ENCODE results near the gene SOHLH2. TPM values are rescaled to one million over a fixed set of nuclear protein-coding genes. Genes with fewer than 3 reads are reported as not detected.

The SOHLH2 gene
- total RNA-seq, 1 experiment from 2014 or later, result not detected

GRCh38 chr13:36131931-36132297, 82.4 kb downstream of the SOHLH2 start:
- no peak for DNase-seq (ENCODE audit: low spot score)

GRCh38 chr13:36131222-36131930, 83.0 kb downstream of the SOHLH2 start, which contains the start of gene DCLK1:
Gene DCLK1 (minus strand): TSS chr13:36131382.
- DNase-seq (ENCODE audit: low spot score), result no peak

- DNase-seq (ENCODE audit: low spot score), result no peak
These were observed 83.7 kb downstream of the SOHLH2 start for GRCh38 chr13:36130552-36131221.

DNA sequence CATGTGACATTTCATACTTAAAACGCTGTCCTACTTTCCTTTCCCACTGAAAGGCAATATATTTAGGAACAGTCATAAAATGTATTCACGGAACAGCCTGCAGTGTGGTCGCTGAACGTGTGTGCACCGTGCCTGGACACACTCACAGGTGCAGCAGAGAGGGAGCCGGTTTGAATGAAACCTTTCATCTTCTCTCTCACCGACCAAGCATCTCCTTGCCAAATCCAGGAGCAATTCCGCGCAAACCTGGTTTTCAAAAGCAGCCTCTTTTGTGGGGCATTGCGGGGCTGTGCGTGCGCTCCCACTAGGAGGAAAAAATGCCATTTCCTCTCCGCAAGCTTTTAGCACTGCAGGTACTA, 84.2 kb downstream of the SOHLH2 start:
- no peak for DNase-seq (ENCODE audit: low spot score)

- DNase-seq (ENCODE audit: low spot score), result no peak
These were observed 84.8 kb downstream of the SOHLH2 start for GRCh38 chr13:36129539-36129938.

DNA sequence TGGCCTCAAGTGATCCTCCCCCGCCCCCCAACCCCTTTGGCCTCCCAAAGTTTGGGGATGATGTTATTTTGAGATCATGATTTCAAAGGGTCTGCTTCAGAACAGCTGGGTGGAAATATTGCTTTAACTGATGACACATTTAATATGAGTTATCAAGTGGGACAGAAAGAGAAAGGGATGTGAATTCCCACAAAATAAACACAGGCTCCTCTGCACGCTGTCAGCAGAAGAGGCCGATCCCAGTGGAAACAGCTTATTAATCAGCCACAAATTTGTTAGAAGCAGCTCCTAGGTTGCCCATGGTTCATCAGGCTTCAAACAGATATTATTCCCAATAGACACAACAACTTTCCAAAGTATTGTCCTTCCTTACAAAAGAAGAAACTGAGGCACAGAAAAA, 87.9 kb downstream of the SOHLH2 start:
- DNase-seq (ENCODE audit: low spot score), result no peak

DNA sequence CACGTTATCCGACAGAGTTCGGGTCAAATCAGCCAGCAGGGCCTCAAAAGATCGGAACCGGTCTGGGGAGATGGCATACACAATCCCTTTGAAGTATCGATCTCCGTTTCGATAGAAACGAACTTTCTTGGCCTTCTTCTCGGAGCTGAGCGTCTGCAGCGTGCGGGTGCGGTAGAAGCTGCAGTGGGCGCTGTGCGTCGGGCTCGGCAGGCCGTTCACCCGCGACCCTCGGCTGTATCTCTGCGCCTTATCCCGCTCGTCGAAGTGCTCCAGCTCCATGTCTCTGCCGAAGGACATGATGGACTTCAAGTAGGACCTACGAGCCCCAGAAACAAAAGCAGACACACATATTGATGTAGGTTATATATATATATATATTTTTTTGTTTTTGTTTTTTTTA, 88.5 kb downstream of the SOHLH2 start:
- DNase-seq (ENCODE audit: low spot score), result no peak

- no peak for DNase-seq (ENCODE audit: low spot score)
These were observed 90.0 kb downstream of the SOHLH2 start for GRCh38 chr13:36124236-36124822.

Other genes starting within 250 kb of the SOHLH2 start
- gene DCLK1, start 83.2 kb downstream of the SOHLH2 start, total RNA-seq (2014; rRNA removed; shearing (Covaris generic)), result not detected in 2 replicates
- gene CCDC169, start 83.3 kb upstream of the SOHLH2 start, total RNA-seq (2014; rRNA removed; shearing (Covaris generic)), result not detected in 2 replicates
- not detected in 2 replicates for gene SPART, start 131.8 kb upstream of the SOHLH2 start, total RNA-seq (2014; rRNA removed; shearing (Covaris generic))
- not detected in 2 replicates for gene CCNA1, start 217.9 kb upstream of the SOHLH2 start, total RNA-seq (2014; rRNA removed; shearing (Covaris generic))

Measured in HT-29 (cell line).